ENCODE data around the gene CCDC182. TPM values are rescaled to one million over a fixed set of nuclear protein-coding genes. Genes with fewer than 3 reads are reported as not detected.

Gene CCDC182
- total and polyA plus RNA-seq, 2 of the 13 experiments (the other 11 are each of a cell fraction or from before 2014, with no cell fraction given): not detected

- ATAC-seq (no peak), DNase-seq (ENCODE audit: low spot score) (no peak), FAIRE-seq (no peak)
- Histone ChIP-seq H3K9ac (ENCODE audit: insufficient read depth, low read depth, low read length) (no peak overlapping the region), H3K9me3 (ENCODE audit: low read length) (no peaks in the 10 kb centered on the region), H4K20me1 (ENCODE audit: insufficient read depth, low read length) (no peaks in the 10 kb centered on the region), H3K79me2 (ENCODE audit: insufficient read depth, low read length) (no peaks in the 10 kb centered on the region), H3K27ac (ENCODE audit: extremely low read length, insufficient read depth, low read length) (no peak overlapping the region), H3K4me3 (replicated peaks in 1 of 3; ENCODE audit: insufficient read depth in 1 of 3, low read depth in 2 of 3, low read length in 3 of 3) (no peak overlapping the region), H3K4me2 (ENCODE audit: low read depth, low read length) (no peak overlapping the region), H3K27me3 (ENCODE audit: control insufficient read depth in 1 of 2, insufficient read depth in 2 of 2, low read length in 2 of 2) (peaks cover 3 to 73% of the 10 kb centered on the region in 2 experiments; a peak in 4 of 5 replicates), H2AFZ (ENCODE audit: low read length) (no peak overlapping the region), H3K36me3 (replicated peaks in 1 of 2; ENCODE audit: control insufficient read depth in 1 of 2, insufficient read depth in 2 of 2, low read length in 2 of 2) (no peaks in the 10 kb centered on the region), H3K4me1 (ENCODE audit: insufficient read depth, low read length) (no peaks in the 10 kb centered on the region)
- BruUV-seq (replicated peaks): no TSS peak
- CTCF ChIA-PET (ENCODE audit: low intra/inter-chr PET ratio, low total read pairs): no interaction called here
- TF ChIP-seq ZNF446 (CRISPR knock-in tag; IDR thresholded peaks at IDR 0.05) (no peak), UBTF (CRISPR knock-in tag; IDR thresholded peaks at IDR 0.05) (no peak), JUND (CRISPR knock-in tag; IDR thresholded peaks at IDR 0.05) (no peak)
- in situ Hi-C loops (cut with HindIII; ENCODE audit: extremely low pct_ligation_motif_present, low pct_unique_long_range_greater_than_20kb): no loop called here
- POLR2A ChIA-PET: no interaction called here
- 4% methylated on average over 4 of the region's 4 CpGs for WGBS (ENCODE audit: low lambda C conversion rate)
- intact Hi-C loops (cut with micrococcal nuclease; ENCODE audit: unreplicated experiment): no loop called here
Measured at GRCh38 chr17:57788725-57789124, 43.6 kb upstream of the CCDC182 start.

- no TSS peak for BruUV-seq (replicated peaks)
- no peak for TF ChIP-seq ZNF589 (CRISPR knock-in tag; conservative IDR thresholded peaks at IDR 0.05)
- Histone ChIP-seq H2AFZ (ENCODE audit: low read length) (no peak overlapping the region), H3K27ac (ENCODE audit: extremely low read length, insufficient read depth, low read length) (no peak overlapping the region), H3K36me3 (replicated peaks in 1 of 2; ENCODE audit: control insufficient read depth in 1 of 2, insufficient read depth in 2 of 2, low read length in 2 of 2) (no peaks in the 10 kb centered on the region), H3K9me3 (ENCODE audit: low read length) (no peaks in the 10 kb centered on the region), H3K4me3 (replicated peaks in 1 of 3; ENCODE audit: insufficient read depth in 1 of 3, low read depth in 2 of 3, low read length in 3 of 3) (no peak overlapping the region), H3K9ac (ENCODE audit: insufficient read depth, low read depth, low read length) (no peak overlapping the region), H3K27me3 (ENCODE audit: control insufficient read depth in 1 of 2, insufficient read depth in 2 of 2, low read length in 2 of 2) (peaks cover 9 to 66% of the 10 kb centered on the region in 2 experiments), H3K4me2 (ENCODE audit: low read depth, low read length) (no peak overlapping the region), H4K20me1 (ENCODE audit: insufficient read depth, low read length) (no peaks in the 10 kb centered on the region), H3K79me2 (ENCODE audit: insufficient read depth, low read length) (no peaks in the 10 kb centered on the region), H3K4me1 (ENCODE audit: insufficient read depth, low read length) (peaks cover 23% of the 10 kb centered on the region)
- DNase-seq (ENCODE audit: low spot score): no peak
- FAIRE-seq: no peak
- ATAC-seq: no peak
- intact Hi-C loops (cut with micrococcal nuclease; ENCODE audit: unreplicated experiment) (no loop called here), in situ Hi-C loops (cut with HindIII; ENCODE audit: extremely low pct_ligation_motif_present, low pct_unique_long_range_greater_than_20kb) (no loop called here)
- CTCF ChIA-PET (ENCODE audit: low intra/inter-chr PET ratio, low total read pairs): no interaction called here
- POLR2A ChIA-PET: no interaction called here
- WGBS (ENCODE audit: low lambda C conversion rate): 27% methylated on average over 7 of the region's 7 CpGs
Measured at GRCh38 chr17:57785022-57785421, 39.9 kb upstream of the CCDC182 start.

Measured in HepG2 (cell line).